ENCODE results near the gene KLF11.
"Not testable (repeated sequence)": the region's sequence is repeated elsewhere in the genome, so short reads cannot be mapped to it uniquely, and the experiment has no call there.

The KLF11 gene

GRCh38 chr2:10028988-10029874 is 14.1 kb upstream of the KLF11 start:
- TF ChIP-seq NFRKB (IDR thresholded peaks at IDR 0.05) = no peak
- TF ChIP-seq ARNT (IDR thresholded peaks at IDR 0.05) = no peak
- no peak for TF ChIP-seq HDGF (IDR thresholded peaks at IDR 0.05; ENCODE audit: borderline replicate concordance)
- TF ChIP-seq FOXA1 (IDR thresholded peaks at IDR 0.05) = no peak
- TF ChIP-seq SP1 (IDR thresholded peaks at IDR 0.05) = no peak
- no peak for TF ChIP-seq SUZ12 (IDR thresholded peaks at IDR 0.05)
- no peak for TF ChIP-seq TARDBP (IDR thresholded peaks at IDR 0.05)
- TF ChIP-seq CTBP1 (IDR thresholded peaks at IDR 0.05; ENCODE audit: borderline replicate concordance) = no peak
- TF ChIP-seq LEF1 (IDR thresholded peaks at IDR 0.05; ENCODE audit: borderline replicate concordance) = no peak
- TF ChIP-seq ELF4 (IDR thresholded peaks at IDR 0.05) = no peak
- TF ChIP-seq ZNF384 (IDR thresholded peaks at IDR 0.05) = no peak
- TF ChIP-seq BHLHE40 (IDR thresholded peaks at IDR 0.05; ENCODE audit: borderline replicate concordance) = no peak
- no peak for TF ChIP-seq FOXM1 (IDR thresholded peaks at IDR 0.05; ENCODE audit: borderline replicate concordance)
- no peak for TF ChIP-seq PKNOX1 (IDR thresholded peaks at IDR 0.05)
- no peak for TF ChIP-seq FOXK2 (IDR thresholded peaks at IDR 0.05)
- no peak for TF ChIP-seq L3MBTL2 (conservative IDR thresholded peaks at IDR 0.05)
- DNase-seq (ENCODE audit: extremely low spot score) = no peak
- POLR2A ChIA-PET = no interaction called here

GRCh38 chr2:10029875-10030223 is 13.5 kb upstream of the KLF11 start:
- TF ChIP-seq CTBP1 (IDR thresholded peaks at IDR 0.05; ENCODE audit: borderline replicate concordance) = no peak
- no peak for TF ChIP-seq FOXK2 (IDR thresholded peaks at IDR 0.05)
- TF ChIP-seq BHLHE40 (IDR thresholded peaks at IDR 0.05; ENCODE audit: borderline replicate concordance) = no peak
- no peak for TF ChIP-seq SUZ12 (IDR thresholded peaks at IDR 0.05)
- no peak for TF ChIP-seq LEF1 (IDR thresholded peaks at IDR 0.05; ENCODE audit: borderline replicate concordance)
- TF ChIP-seq ZNF384 (IDR thresholded peaks at IDR 0.05) = no peak
- TF ChIP-seq FOXM1 (IDR thresholded peaks at IDR 0.05; ENCODE audit: borderline replicate concordance) = no peak
- TF ChIP-seq ELF4 (IDR thresholded peaks at IDR 0.05) = no peak
- no peak for TF ChIP-seq TARDBP (IDR thresholded peaks at IDR 0.05)
- no peak for TF ChIP-seq ARNT (IDR thresholded peaks at IDR 0.05)
- TF ChIP-seq PKNOX1 (IDR thresholded peaks at IDR 0.05) = no peak
- no peak for TF ChIP-seq L3MBTL2 (conservative IDR thresholded peaks at IDR 0.05)
- TF ChIP-seq FOXA1 (IDR thresholded peaks at IDR 0.05) = no peak
- CTCF ChIA-PET = no interaction called here
- DNase-seq (ENCODE audit: extremely low spot score) = no peak
- POLR2A ChIA-PET = no interaction called here

More at GRCh38 chr2:10028988-10029874, 14.1 kb upstream of the KLF11 start:
- CTCF ChIA-PET = no interaction called here

GRCh38 chr2:10030311-10030736 is 13.0 kb upstream of the KLF11 start:
- ChIA-PET POLR2A (no interaction called here), CTCF (interaction anchor here (0.6 to 1.0 kb wide), 2 partner anchors 18 to 42 kb away, joined by 3 to 7 read pairs; no protein-coding TSS in a partner anchor)
- TF ChIP-seq ELF4 (IDR thresholded peaks at IDR 0.05) (no peak), TARDBP (IDR thresholded peaks at IDR 0.05) (no peak), NFRKB (IDR thresholded peaks at IDR 0.05) (no peak), FOXK2 (IDR thresholded peaks at IDR 0.05) (no peak), ZNF384 (IDR thresholded peaks at IDR 0.05) (no peak), FOXM1 (IDR thresholded peaks at IDR 0.05; ENCODE audit: borderline replicate concordance) (no peak), ARNT (IDR thresholded peaks at IDR 0.05) (no peak), SP1 (IDR thresholded peaks at IDR 0.05) (no peak)
- DNase-seq (ENCODE audit: extremely low spot score) = no peak

- POLR2A ChIA-PET; DNase-seq (ENCODE audit: extremely low spot score): not testable (repeated sequence)
- CTCF ChIA-PET = interaction anchor here (0.6 to 1.0 kb wide), 2 partner anchors 18 to 41 kb away, joined by 3 to 7 read pairs; no protein-coding TSS in a partner anchor
These were observed 12.6 kb upstream of the KLF11 start for GRCh38 chr2:10030798-10031197.

- no peak for DNase-seq (ENCODE audit: extremely low spot score)
- POLR2A ChIA-PET = no interaction called here
- CTCF ChIA-PET = no interaction called here
- no peak for TF ChIP-seq ELF4 (IDR thresholded peaks at IDR 0.05)
- TF ChIP-seq ZNF384 (IDR thresholded peaks at IDR 0.05) = no peak
- no peak for TF ChIP-seq FOXA1 (IDR thresholded peaks at IDR 0.05)
- TF ChIP-seq ARNT (IDR thresholded peaks at IDR 0.05) = no peak
- TF ChIP-seq BHLHE40 (IDR thresholded peaks at IDR 0.05; ENCODE audit: borderline replicate concordance) = no peak
These were observed 11.2 kb upstream of the KLF11 start for GRCh38 chr2:10031886-10032745.

- CTCF ChIA-PET = no interaction called here
- TF ChIP-seq ELF4 (IDR thresholded peaks at IDR 0.05) (no peak), CTBP1 (IDR thresholded peaks at IDR 0.05; ENCODE audit: borderline replicate concordance) (no peak), ZNF384 (IDR thresholded peaks at IDR 0.05) (no peak), NFRKB (IDR thresholded peaks at IDR 0.05) (no peak), FOXM1 (IDR thresholded peaks at IDR 0.05; ENCODE audit: borderline replicate concordance) (no peak), FOXK2 (IDR thresholded peaks at IDR 0.05) (no peak), SP1 (IDR thresholded peaks at IDR 0.05) (no peak)
- no peak for DNase-seq (ENCODE audit: extremely low spot score)
- POLR2A ChIA-PET = no interaction called here
These were observed 10.6 kb upstream of the KLF11 start for GRCh38 chr2:10032746-10033105.

Measured in HEK293T (cell line).